Measurements from ENCODE around the gene AMBRA1.

AMBRA1 gene

GRCh38 chr11:46444305-46444704 lies 149.5 kb downstream of the AMBRA1 start:
- Histone ChIP-seq H3K36me3 (ENCODE audit: insufficient read depth) (no peaks in the 10 kb centered on the region), H2AFZ (ENCODE audit: low read depth) (no peak overlapping the region), H3K4me2 (no peak overlapping the region), H3K9ac (no peak overlapping the region), H3K79me2 (ENCODE audit: insufficient read depth, low read depth) (0 out of 2 replicates have a peak, but pooled peaks cover 4% of the 10 kb centered on the region), H3K27ac (no peak overlapping the region), H3K27me3 (ENCODE audit: insufficient read depth, low read depth) (no peaks in the 10 kb centered on the region), H3K4me1 (ENCODE audit: low read depth, poor library complexity, severe bottlenecking) (peaks cover 28% of the 10 kb centered on the region), H4K20me1 (ENCODE audit: insufficient read depth) (no peaks in the 10 kb centered on the region), H3K4me3 (IDR thresholded peaks at IDR 0.05; ENCODE audit: insufficient read depth, low read depth, low read length) (no peak overlapping the region)
- no peak for TF ChIP-seq CTCF (conservative IDR thresholded peaks at IDR 0.05; ENCODE audit: low read depth, low read length)

- Histone ChIP-seq H3K79me2 (ENCODE audit: insufficient read depth, low read depth) (no peaks in the 10 kb centered on the region), H3K9ac (no peak overlapping the region), H3K27ac (peak overlapping the region; percentile 33; the same call in 1 of the 2 replicates), H3K4me3 (IDR thresholded peaks at IDR 0.05; ENCODE audit: insufficient read depth, low read depth, low read length) (no peak overlapping the region), H3K4me2 (peak overlapping the region; percentile 49), H4K20me1 (ENCODE audit: insufficient read depth) (no peaks in the 10 kb centered on the region), H3K36me3 (ENCODE audit: insufficient read depth) (no peaks in the 10 kb centered on the region), H2AFZ (ENCODE audit: low read depth) (no peak overlapping the region), H3K27me3 (ENCODE audit: insufficient read depth, low read depth) (no peaks in the 10 kb centered on the region), H3K4me1 (ENCODE audit: low read depth, poor library complexity, severe bottlenecking) (peaks cover 55% of the 10 kb centered on the region)
- TF ChIP-seq CTCF (conservative IDR thresholded peaks at IDR 0.05; ENCODE audit: low read depth, low read length) = no peak
Measured at GRCh38 chr11:46438211-46438610, 155.6 kb downstream of the AMBRA1 start.

GRCh38 chr11:46437122-46437689 lies 156.6 kb downstream of the AMBRA1 start:
- no peak for TF ChIP-seq CTCF (conservative IDR thresholded peaks at IDR 0.05; ENCODE audit: low read depth, low read length)

GRCh38 chr11:46436113-46436512 lies 157.7 kb downstream of the AMBRA1 start:
- H3K4me3 ChIP-seq (IDR thresholded peaks at IDR 0.05; ENCODE audit: insufficient read depth, low read depth, low read length) = no peak overlapping the region
- no peaks in the 10 kb centered on the region for H3K36me3 ChIP-seq (ENCODE audit: insufficient read depth)
- TF ChIP-seq CTCF (conservative IDR thresholded peaks at IDR 0.05; ENCODE audit: low read depth, low read length) = no peak
- no peaks in the 10 kb centered on the region for H3K79me2 ChIP-seq (ENCODE audit: insufficient read depth, low read depth)
- no peaks in the 10 kb centered on the region for H4K20me1 ChIP-seq (ENCODE audit: insufficient read depth)
- peak overlapping the region; percentile 49; the same call in 1 of the 2 replicates for H3K4me2 ChIP-seq
- no peaks in the 10 kb centered on the region for H3K27me3 ChIP-seq (ENCODE audit: insufficient read depth, low read depth)
- no peak overlapping the region; the same call in 1 of the 2 replicates for H3K27ac ChIP-seq
- H3K4me1 ChIP-seq (ENCODE audit: low read depth, poor library complexity, severe bottlenecking) = peaks cover 55% of the 10 kb centered on the region
- H2AFZ ChIP-seq (ENCODE audit: low read depth) = no peak overlapping the region
- no peak overlapping the region for H3K9ac ChIP-seq

More at GRCh38 chr11:46437122-46437689, 156.6 kb downstream of the AMBRA1 start:
- H3K4me1 ChIP-seq (ENCODE audit: low read depth, poor library complexity, severe bottlenecking) = peaks cover 55% of the 10 kb centered on the region
- no peaks in the 10 kb centered on the region for H3K36me3 ChIP-seq (ENCODE audit: insufficient read depth)
- no peak overlapping the region for H2AFZ ChIP-seq (ENCODE audit: low read depth)
- H3K27me3 ChIP-seq (ENCODE audit: insufficient read depth, low read depth) = no peaks in the 10 kb centered on the region
- H3K27ac ChIP-seq = peak overlapping the region; percentile 33; the same call in 1 of the 2 replicates
- H3K4me2 ChIP-seq = peak overlapping the region; percentile 49
- H3K4me3 ChIP-seq (IDR thresholded peaks at IDR 0.05; ENCODE audit: insufficient read depth, low read depth, low read length) = no peak overlapping the region
- no peaks in the 10 kb centered on the region for H4K20me1 ChIP-seq (ENCODE audit: insufficient read depth)
- no peak overlapping the region for H3K9ac ChIP-seq
- no peaks in the 10 kb centered on the region for H3K79me2 ChIP-seq (ENCODE audit: insufficient read depth, low read depth)

All from KMS-11 (cell line).